Muscle layer of colon (tissue), 2 donors: ENCODE measurements around the gene PTCRA.
"Not testable (repeated sequence)": the region's sequence is repeated elsewhere in the genome, so short reads cannot be mapped to it uniquely, and the experiment has no call there.

Experiments
- H3K27ac ChIP-seq: one replicate; pipeline ENCODE4 v1.7.0; 2013; ENCODE audit warnings: low read depth, mild to moderate bottlenecking, low read length, moderate library complexity
- H3K27me3 ChIP-seq, 2 donors: one replicate each; pipeline ENCODE4 v1.7.0; 2013; ENCODE audit warnings: low read length in 2 of 2, mild to moderate bottlenecking in 2 of 2; ENCODE audit not compliant: insufficient read depth in 2 of 2, control insufficient read depth in 1 of 2
- H3K36me3 ChIP-seq: one replicate; pipeline ENCODE4 v1.7.0; 2013; ENCODE audit warnings: mild to moderate bottlenecking, low read length; ENCODE audit not compliant: insufficient read depth
- H3K4me1 ChIP-seq: one replicate; pipeline ENCODE4 v1.7.0; 2013; ENCODE audit warnings: mild to moderate bottlenecking, low read length; ENCODE audit not compliant: insufficient read depth
- H3K4me3 ChIP-seq, 2 donors: one replicate each; pipeline ENCODE4 v1.7.0; 2013; ENCODE audit warnings: low read length in 2 of 2, low read depth in 1 of 2, mild to moderate bottlenecking in 1 of 2, moderate library complexity in 1 of 2
- H3K9ac ChIP-seq: one replicate; pipeline ENCODE4 v1.7.0; 2013; ENCODE audit warnings: low read length
- H3K9me3 ChIP-seq: one replicate; pipeline ENCODE4 v1.7.0; 2013; ENCODE audit warnings: mild to moderate bottlenecking, low read length
- donor health status: abdominal sarcoma.
- donor health status: Adenocarcinoma of cecum.

The PTCRA gene

DNA sequence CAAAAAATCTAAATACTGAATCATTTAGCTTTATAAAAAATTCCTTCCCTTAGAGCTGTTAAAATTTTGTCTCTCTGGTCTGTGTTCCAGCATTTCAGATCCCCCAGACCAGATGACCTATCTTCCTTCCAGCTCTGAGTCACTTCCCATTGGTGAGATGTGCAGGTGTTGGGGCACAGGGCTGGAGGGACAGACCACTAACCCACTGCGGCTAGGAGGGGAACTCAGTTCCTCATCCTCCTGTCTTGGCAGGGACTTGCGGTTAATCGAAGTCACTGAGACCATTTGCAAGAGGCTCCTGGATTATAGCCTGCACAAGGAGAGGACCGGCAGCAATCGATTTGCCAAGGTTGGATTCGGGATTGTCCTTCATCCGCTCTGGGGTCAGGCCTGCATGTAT, 19.5 kb downstream of the PTCRA start:
- H3K27ac ChIP-seq: no peak overlapping the region
- peaks cover 11% of the 10 kb centered on the region for H3K4me1 ChIP-seq
- H3K36me3 ChIP-seq: peaks cover 50% of the 10 kb centered on the region
- no peak overlapping the region for H3K4me3 ChIP-seq
- no peaks in the 10 kb centered on the region for H3K27me3 ChIP-seq
- H3K9ac ChIP-seq: no peak overlapping the region
- no peaks in the 10 kb centered on the region for H3K9me3 ChIP-seq

DNA sequence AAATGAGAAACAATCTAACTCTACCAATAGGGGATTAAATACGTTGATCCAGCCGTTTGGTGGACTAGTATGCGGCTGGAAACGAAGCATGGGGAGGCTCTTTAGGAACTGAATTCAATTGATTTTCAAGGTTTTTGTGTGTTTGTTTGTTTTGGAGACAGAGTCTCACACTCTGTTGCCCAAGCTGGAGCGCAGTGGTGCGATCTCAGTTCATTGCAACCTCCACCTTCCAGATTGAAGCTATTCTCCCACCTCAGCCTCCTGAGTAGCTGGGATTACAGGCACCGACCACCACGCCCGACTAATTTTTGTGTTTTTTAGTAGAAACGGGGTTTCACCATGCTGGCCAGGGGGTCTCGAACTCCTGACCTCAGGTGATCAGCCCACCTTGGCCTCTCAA, 20.5 kb downstream of the PTCRA start:
- Histone ChIP-seq H3K27me3 (no peaks in the 10 kb centered on the region), H3K9ac (no peak overlapping the region), H3K4me1 (no peaks in the 10 kb centered on the region), H3K27ac (no peak overlapping the region), H3K4me3 (no peak overlapping the region), H3K36me3 (peaks cover 50% of the 10 kb centered on the region), H3K9me3 (no peaks in the 10 kb centered on the region)

DNA sequence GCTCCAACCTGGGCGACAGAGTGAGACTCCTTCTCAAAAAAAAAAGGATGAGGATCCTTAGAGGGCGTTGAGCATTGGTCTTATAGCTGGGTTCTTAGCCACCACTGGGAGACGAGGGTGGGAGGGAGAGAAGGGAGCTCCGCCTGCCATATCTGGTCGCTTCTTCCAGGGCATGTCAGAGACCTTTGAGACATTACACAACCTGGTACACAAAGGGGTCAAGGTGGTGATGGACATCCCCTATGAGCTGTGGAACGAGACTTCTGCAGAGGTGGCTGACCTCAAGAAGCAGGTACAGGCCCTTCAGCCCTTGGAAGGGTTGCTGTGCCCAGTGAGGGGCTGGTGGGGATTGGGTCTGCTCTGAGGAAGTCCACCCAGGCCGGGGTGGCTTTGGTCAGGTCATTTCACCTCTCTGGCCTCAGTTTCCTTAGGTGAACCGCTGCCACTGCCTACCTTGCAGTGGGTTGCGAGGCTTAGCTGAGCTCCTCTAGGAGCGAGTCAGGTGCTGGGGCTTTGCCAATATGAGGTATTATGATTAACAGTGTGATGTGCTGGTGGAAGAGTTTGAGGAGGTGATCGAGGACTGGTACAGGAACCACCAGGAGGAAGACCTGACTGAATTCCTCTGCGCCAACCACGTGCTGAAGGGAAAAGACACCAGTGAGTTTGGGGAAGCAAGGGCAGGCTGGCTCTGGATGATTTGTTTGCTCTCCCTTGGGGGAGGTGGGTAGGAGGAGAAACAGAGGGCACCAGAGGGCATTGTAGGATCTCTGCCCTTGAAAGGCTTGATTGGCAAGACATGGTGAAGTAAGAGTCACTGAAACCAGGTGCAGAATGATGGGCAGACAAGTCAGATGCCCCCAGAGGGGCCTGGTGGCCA, 21.9 kb downstream of the PTCRA start:
- Histone ChIP-seq H3K4me1 (no peaks in the 10 kb centered on the region), H3K27ac (no peak overlapping the region), H3K9me3 (no peaks in the 10 kb centered on the region), H3K27me3 (no peaks in the 10 kb centered on the region), H3K4me3 (no peak overlapping the region), H3K9ac (no peak overlapping the region), H3K36me3 (peaks cover 49% of the 10 kb centered on the region)

DNA sequence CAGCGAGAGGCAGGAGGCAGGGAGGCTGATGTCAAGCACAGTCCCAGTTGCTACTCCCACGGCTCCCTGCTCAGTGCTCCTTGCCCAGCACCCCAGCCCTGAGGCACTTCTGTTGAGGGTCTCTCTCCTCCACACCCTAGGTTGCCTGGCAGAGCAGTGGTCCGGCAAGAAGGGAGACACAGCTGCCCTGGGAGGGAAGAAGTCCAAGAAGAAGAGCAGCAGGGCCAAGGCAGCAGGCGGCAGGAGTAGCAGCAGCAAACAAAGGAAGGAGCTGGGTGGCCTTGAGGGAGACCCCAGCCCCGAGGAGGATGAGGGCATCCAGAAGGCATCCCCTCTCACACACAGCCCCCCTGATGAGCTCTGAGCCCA, 22.6 kb downstream of the PTCRA start:
- no peaks in the 10 kb centered on the region for H3K4me1 ChIP-seq
- no peaks in the 10 kb centered on the region for H3K27me3 ChIP-seq
- no peaks in the 10 kb centered on the region for H3K9me3 ChIP-seq
- peaks cover 46% of the 10 kb centered on the region for H3K36me3 ChIP-seq
- no peak overlapping the region for H3K4me3 ChIP-seq
- no peak overlapping the region for H3K9ac ChIP-seq
- H3K27ac ChIP-seq: no peak overlapping the region

DNA sequence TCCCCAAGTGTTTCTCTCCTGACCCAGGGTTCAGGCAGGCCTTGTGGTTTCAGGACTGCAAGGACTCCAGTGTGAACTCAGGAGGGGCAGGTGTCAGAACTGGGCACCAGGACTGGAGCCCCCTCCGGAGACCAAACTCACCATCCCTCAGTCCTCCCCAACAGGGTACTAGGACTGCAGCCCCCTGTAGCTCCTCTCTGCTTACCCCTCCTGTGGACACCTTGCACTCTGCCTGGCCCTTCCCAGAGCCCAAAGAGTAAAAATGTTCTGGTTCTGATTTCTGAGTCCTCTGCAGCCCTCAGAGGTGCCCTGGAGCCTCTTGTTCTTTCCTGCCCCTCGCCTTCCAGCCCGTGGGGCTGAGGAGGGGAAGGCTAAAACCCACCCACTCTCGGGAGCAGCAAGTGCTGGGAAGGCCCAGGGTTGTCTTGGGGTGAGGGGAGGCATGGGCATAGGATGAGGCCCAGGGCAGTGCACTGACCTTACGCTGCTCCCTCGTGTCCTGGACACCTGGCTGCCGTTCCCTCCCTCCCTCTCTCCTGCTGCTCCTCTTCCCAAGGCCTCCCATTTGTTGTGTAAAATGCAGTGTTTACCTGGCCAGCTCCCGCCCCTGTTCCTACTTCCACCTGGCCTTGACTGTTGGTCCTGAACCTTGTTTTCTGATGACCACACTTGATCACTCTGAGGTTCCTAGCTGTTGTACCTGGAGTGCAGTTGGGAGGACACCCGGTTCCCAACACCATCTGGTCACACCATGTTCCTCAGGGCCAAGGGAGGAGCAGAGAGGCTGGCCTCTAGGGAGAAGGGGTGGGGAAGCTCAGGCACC, 23.3 kb downstream of the PTCRA start:
- Histone ChIP-seq H3K27ac (no peak overlapping the region), H3K9me3 (no peaks in the 10 kb centered on the region), H3K36me3 (peaks cover 54% of the 10 kb centered on the region), H3K4me1 (no peaks in the 10 kb centered on the region), H3K27me3 (no peaks in the 10 kb centered on the region), H3K4me3 (no peak overlapping the region), H3K9ac (no peak overlapping the region)

DNA sequence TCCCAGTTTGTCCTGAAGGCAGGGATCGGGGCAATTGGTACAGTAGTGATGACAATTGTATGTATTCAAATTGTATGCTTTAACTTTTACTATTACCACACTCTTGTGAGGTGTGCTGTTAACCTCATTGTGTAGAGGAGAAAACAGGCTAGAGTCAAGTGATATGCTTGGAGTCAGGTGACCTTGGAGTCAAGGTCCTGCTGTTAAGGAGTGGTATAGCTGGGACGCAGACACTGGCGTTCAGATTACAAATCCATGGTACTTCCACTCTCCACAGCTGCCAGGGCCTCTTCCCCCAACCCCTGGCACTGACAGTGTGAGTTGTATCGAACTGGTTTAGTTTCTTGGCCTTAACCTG, 23.9 kb downstream of the PTCRA start:
- peaks cover 55% of the 10 kb centered on the region for H3K36me3 ChIP-seq
- H3K27me3 ChIP-seq: no peaks in the 10 kb centered on the region
- no peaks in the 10 kb centered on the region for H3K9me3 ChIP-seq
- no peak overlapping the region for H3K9ac ChIP-seq
- no peak overlapping the region for H3K4me3 ChIP-seq
- no peaks in the 10 kb centered on the region for H3K4me1 ChIP-seq
- H3K27ac ChIP-seq: no peak overlapping the region

DNA sequence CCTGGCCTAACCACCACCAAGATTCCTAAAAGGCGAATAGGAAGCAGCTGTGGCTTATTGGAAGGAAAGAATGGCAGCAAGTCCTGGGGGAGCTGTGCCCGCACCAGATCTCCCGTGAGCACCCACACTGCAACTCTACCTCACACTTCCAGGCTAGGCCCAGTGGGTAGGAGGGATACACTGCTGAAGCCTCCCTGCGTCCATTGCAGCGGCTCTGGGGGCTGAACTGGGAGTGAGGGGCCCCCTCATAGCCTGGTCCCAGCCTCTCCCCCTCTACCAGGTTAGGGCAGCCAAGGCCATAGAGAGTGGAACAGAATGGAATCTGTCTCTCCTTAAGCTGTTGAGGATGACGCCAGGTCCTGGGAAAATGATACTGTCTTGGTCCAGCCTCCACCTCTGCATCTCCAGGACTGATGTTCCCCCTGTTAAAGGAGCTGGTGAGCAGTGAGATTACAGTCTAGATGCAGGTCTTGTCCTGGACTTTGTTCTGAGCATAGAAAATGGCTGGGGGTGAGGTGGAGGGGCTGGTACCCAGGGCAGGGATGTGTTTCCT, 24.7 kb downstream of the PTCRA start:
- H3K4me1 ChIP-seq: no peaks in the 10 kb centered on the region

DNA sequence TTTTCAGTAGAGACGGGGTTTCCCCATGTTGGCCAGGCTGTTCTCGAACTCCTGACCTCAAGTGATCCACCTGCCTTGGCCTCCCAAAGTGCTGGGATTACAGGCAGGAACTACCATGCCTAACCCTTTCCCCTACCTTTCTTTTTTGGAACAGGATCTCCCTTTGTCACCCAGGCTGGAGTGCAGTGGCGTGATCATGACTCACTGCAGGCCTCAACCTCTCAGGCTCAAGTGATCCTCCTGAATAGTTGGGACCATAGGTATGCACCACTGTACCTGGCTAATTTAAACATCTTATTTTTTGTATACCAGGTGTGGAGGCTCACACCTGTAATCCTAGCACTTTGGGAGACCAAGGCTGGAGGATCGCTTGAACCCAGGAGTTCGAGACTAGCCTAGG, 25.5 kb downstream of the PTCRA start:
- H3K27me3 ChIP-seq, H3K9me3 ChIP-seq, H3K9ac ChIP-seq, H3K4me1 ChIP-seq, H3K4me3 ChIP-seq, H3K27ac ChIP-seq: not testable (repeated sequence)
- H3K36me3 ChIP-seq: peaks cover 43% of the 10 kb centered on the region

More for the DNA sequence above, 24.7 kb downstream of the PTCRA start:
- no peak overlapping the region for H3K27ac ChIP-seq
- no peaks in the 10 kb centered on the region for H3K9me3 ChIP-seq
- no peaks in the 10 kb centered on the region for H3K27me3 ChIP-seq
- H3K9ac ChIP-seq: no peak overlapping the region
- peaks cover 51% of the 10 kb centered on the region for H3K36me3 ChIP-seq
- H3K4me3 ChIP-seq: no peak overlapping the region

DNA sequence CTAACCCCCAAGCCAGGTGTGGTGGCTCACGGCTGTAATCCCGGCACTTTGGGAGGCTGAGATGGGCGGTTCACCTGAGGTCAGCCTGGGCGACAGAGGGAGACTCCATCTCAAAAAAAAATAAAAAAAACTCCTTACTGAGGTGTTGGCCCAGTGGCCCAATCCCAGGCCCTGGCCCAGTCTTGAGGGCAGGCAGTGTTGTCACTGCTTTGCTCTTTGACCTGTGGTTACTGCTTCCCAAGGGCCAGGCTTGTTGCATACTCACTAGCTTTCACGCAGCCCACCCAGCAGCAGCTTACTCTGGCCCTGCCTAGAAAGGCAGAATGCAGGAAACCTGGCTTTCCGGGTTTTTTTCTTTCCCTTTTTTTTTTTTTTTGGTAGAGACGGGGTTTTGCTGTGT, 26.6 kb downstream of the PTCRA start:
- no peaks in the 10 kb centered on the region for H3K9me3 ChIP-seq
- no peak overlapping the region for H3K4me3 ChIP-seq
- peaks cover 33% of the 10 kb centered on the region for H3K36me3 ChIP-seq
- H3K27me3 ChIP-seq: no peaks in the 10 kb centered on the region
- no peak overlapping the region for H3K27ac ChIP-seq
- no peak overlapping the region for H3K9ac ChIP-seq
- H3K4me1 ChIP-seq: no peaks in the 10 kb centered on the region

DNA sequence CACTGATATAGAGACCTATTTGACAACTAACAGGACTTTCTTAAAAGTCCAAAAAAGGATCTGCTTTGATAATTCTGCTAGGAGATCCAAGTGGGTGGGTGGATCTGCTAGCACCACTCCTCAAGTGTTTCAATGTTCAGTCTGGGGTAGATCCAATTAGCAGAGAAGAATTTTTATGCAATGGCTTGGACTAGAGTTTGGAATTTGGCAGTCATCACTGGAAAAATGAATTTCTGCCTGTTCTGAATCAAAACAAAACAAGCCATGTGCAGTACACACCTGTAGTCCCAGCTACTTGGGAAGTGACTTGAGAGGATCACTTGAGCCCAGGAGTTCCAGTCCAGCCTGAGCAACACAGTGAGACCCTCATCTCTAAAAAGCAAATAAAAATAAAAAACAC, 32.1 kb downstream of the PTCRA start:
- H3K36me3 ChIP-seq: peaks cover 10% of the 10 kb centered on the region
- no peaks in the 10 kb centered on the region for H3K27me3 ChIP-seq
- H3K9me3 ChIP-seq: no peaks in the 10 kb centered on the region
- H3K27ac ChIP-seq: no peak overlapping the region
- no peak overlapping the region for H3K9ac ChIP-seq
- no peak overlapping the region for H3K4me3 ChIP-seq
- H3K4me1 ChIP-seq: no peaks in the 10 kb centered on the region

DNA sequence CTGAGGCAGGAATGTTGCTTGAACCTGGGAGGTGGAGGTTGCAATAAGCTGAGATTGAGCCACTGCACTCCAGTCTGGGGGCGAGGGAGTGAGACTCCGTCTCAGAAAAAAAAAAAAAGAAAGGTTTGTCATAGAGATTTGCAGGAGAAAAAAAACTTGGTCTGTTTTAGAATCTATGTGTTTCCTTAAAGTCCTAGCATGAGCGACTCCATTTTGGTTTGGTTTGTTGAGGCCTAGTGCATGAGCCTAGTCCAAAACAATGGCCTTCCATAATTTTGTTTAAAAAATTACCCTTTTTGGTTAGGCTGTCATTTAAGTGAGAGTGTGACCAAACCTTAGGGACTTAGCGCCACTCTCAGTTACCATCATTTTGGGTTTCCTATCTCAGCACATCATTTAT, 36.5 kb downstream of the PTCRA start:
- H3K4me3 ChIP-seq: no peak overlapping the region
- H3K27ac ChIP-seq: no peak overlapping the region
- H3K27me3 ChIP-seq: no peaks in the 10 kb centered on the region
- H3K9ac ChIP-seq: no peak overlapping the region
- no peaks in the 10 kb centered on the region for H3K36me3 ChIP-seq
- no peaks in the 10 kb centered on the region for H3K4me1 ChIP-seq
- H3K9me3 ChIP-seq: no peaks in the 10 kb centered on the region
